A549 (cell line): ENCODE results near the gene CCNQ.

ENCODE experiments used
- EP300 ChIP-seq, 2 experiments: fragments of >200 bp; sonication (Bioruptor Twin); formaldehyde crosslinking; IDR thresholded peaks; 2 replicates in 1 of 2; 3 replicates in 1 of 2; pipeline ENCODE4 v1.6.1; 2016 to 2017
- MAFK ChIP-seq: fragments of 450-650 bp; IDR thresholded peaks from 2 replicates; pipeline ENCODE4 v1.6.1; 2014; ENCODE audit not compliant: partially characterized antibody
- RAD21 ChIP-seq, 2 experiments: fragments of >200 bp in 1 of 2; sonication (Bioruptor Twin) in 1 of 2; formaldehyde crosslinking in 1 of 2; IDR thresholded peaks in 1 of 2; conservative IDR thresholded peaks in 1 of 2; 2 replicates in 1 of 2; 3 replicates in 1 of 2; pipeline ENCODE4 v1.6.1; 2012 to 2018; ENCODE audit warnings: inconsistent platforms in 1 of 2
- RNF2 ChIP-seq: fragments of 200-600 bp; sonication (generic); IDR thresholded peaks from 2 replicates; pipeline ENCODE4 v1.6.1; 2016; ENCODE audit warnings: low read depth, mild to moderate bottlenecking, antibody characterized with exemption, moderate library complexity, borderline replicate concordance
- SMC3 ChIP-seq: fragments of >200 bp; sonication (Bioruptor Twin); formaldehyde crosslinking; IDR thresholded peaks from 3 replicates; pipeline ENCODE4 v1.6.1; 2018; ENCODE audit warnings: inconsistent platforms
- TF ChIP-seq, protein P1 (sequence below): fragments of 200-600 bp; sonication (generic); IDR thresholded peaks from 2 replicates; pipeline ENCODE4 v1.6.1; 2016; ENCODE audit warnings: antibody characterized with exemption, mild to moderate bottlenecking, moderate library complexity
- TF ChIP-seq, protein P2 (sequence below): fragments of >200 bp; sonication (Bioruptor Twin); formaldehyde crosslinking; IDR thresholded peaks from 3 replicates; pipeline ENCODE4 v1.5.1; 2016
- TF ChIP-seq, protein P3 (sequence below): IDR thresholded peaks from 2 replicates; pipeline ENCODE4 v1.6.1; 2012
- TF ChIP-seq, protein P4 (sequence below): fragments of 250-450 bp; sonication (Bioruptor Pico); IDR thresholded peaks from 2 replicates; pipeline ENCODE4 v1.5.0; 2021; ENCODE audit warnings: mild to moderate bottlenecking, moderate library complexity, borderline replicate concordance

DNA sequence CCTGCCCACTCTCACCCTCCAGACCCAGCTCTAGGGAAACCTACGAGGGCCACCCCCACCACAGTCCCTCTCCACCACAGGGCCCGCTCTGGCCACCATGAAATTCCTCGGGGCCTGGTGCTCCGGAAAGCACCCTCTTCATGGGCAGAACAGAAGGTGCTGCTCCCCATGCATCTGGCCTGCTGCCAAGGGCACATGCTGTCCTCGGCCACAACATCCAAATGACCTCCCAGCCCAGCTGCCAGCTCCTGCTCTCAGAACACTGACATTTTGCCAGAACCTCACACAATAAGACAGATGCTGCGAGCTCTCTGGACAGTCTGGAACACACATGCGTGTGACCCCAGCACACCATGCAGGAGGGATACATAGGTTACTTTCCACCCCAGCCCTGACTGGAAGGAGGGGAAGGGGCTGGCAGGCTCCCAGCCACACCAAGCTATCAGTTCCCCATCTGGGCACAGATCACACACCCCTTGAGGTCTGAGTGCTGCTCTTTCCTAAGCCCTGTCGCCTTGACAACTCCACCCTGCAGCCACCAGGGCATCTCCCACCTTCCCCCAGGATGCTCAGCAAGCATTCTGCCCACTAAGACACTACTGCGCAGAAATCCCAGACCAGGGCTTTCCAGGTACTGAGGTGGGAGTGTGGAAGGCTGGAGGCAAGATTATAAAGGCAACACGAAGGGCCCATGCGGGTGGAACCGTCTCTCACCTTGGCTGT lies 5.8 kb downstream of the CCNQ start:
- no peak for TF ChIP-seq MAFK
- TF ChIP-seq, protein P1, sequence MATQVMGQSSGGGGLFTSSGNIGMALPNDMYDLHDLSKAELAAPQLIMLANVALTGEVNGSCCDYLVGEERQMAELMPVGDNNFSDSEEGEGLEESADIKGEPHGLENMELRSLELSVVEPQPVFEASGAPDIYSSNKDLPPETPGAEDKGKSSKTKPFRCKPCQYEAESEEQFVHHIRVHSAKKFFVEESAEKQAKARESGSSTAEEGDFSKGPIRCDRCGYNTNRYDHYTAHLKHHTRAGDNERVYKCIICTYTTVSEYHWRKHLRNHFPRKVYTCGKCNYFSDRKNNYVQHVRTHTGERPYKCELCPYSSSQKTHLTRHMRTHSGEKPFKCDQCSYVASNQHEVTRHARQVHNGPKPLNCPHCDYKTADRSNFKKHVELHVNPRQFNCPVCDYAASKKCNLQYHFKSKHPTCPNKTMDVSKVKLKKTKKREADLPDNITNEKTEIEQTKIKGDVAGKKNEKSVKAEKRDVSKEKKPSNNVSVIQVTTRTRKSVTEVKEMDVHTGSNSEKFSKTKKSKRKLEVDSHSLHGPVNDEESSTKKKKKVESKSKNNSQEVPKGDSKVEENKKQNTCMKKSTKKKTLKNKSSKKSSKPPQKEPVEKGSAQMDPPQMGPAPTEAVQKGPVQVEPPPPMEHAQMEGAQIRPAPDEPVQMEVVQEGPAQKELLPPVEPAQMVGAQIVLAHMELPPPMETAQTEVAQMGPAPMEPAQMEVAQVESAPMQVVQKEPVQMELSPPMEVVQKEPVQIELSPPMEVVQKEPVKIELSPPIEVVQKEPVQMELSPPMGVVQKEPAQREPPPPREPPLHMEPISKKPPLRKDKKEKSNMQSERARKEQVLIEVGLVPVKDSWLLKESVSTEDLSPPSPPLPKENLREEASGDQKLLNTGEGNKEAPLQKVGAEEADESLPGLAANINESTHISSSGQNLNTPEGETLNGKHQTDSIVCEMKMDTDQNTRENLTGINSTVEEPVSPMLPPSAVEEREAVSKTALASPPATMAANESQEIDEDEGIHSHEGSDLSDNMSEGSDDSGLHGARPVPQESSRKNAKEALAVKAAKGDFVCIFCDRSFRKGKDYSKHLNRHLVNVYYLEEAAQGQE: no peak
- TF ChIP-seq, protein P2, sequence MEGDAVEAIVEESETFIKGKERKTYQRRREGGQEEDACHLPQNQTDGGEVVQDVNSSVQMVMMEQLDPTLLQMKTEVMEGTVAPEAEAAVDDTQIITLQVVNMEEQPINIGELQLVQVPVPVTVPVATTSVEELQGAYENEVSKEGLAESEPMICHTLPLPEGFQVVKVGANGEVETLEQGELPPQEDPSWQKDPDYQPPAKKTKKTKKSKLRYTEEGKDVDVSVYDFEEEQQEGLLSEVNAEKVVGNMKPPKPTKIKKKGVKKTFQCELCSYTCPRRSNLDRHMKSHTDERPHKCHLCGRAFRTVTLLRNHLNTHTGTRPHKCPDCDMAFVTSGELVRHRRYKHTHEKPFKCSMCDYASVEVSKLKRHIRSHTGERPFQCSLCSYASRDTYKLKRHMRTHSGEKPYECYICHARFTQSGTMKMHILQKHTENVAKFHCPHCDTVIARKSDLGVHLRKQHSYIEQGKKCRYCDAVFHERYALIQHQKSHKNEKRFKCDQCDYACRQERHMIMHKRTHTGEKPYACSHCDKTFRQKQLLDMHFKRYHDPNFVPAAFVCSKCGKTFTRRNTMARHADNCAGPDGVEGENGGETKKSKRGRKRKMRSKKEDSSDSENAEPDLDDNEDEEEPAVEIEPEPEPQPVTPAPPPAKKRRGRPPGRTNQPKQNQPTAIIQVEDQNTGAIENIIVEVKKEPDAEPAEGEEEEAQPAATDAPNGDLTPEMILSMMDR: no peak
- no peak for TF ChIP-seq RNF2
- TF ChIP-seq, protein P3, sequence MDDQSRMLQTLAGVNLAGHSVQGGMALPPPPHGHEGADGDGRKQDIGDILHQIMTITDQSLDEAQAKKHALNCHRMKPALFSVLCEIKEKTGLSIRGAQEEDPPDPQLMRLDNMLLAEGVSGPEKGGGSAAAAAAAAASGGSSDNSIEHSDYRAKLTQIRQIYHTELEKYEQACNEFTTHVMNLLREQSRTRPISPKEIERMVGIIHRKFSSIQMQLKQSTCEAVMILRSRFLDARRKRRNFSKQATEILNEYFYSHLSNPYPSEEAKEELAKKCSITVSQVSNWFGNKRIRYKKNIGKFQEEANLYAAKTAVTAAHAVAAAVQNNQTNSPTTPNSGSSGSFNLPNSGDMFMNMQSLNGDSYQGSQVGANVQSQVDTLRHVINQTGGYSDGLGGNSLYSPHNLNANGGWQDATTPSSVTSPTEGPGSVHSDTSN: no peak
- TF ChIP-seq, protein P4, sequence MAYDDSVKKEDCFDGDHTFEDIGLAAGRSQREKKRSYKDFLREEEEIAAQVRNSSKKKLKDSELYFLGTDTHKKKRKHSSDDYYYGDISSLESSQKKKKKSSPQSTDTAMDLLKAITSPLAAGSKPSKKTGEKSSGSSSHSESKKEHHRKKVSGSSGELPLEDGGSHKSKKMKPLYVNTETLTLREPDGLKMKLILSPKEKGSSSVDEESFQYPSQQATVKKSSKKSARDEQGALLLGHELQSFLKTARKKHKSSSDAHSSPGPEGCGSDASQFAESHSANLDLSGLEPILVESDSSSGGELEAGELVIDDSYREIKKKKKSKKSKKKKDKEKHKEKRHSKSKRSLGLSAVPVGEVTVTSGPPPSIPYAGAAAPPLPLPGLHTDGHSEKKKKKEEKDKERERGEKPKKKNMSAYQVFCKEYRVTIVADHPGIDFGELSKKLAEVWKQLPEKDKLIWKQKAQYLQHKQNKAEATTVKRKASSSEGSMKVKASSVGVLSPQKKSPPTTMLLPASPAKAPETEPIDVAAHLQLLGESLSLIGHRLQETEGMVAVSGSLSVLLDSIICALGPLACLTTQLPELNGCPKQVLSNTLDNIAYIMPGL (CRISPR knock-in tag): no peak
- TF ChIP-seq SMC3: no peak
- TF ChIP-seq RAD21 (conservative IDR thresholded peaks at IDR 0.05 in 1 of 2, IDR thresholded peaks at IDR 0.05 in 1 of 2): no peak
- no peak for TF ChIP-seq EP300 (IDR thresholded peaks at IDR 0.05)
